Measurements from ENCODE around the gene PA2G4. TPM values are rescaled to one million over a fixed set of nuclear protein-coding genes. Genes with fewer than 3 reads are reported as not detected.

PA2G4 gene
- polyA plus RNA-seq, 1 donor from 2014 or later: 115 TPM

- H3K9me3 ChIP-seq (ENCODE audit: low read length): no peaks in the 10 kb centered on the region
- no peaks in the 10 kb centered on the region for H3K9me2 ChIP-seq (ENCODE audit: insufficient read depth, low read length)
- H3K27ac ChIP-seq (ENCODE audit: low read length): no peak overlapping the region
- no peak overlapping the region for H3K4me2 ChIP-seq (ENCODE audit: low read length)
- H2AFZ ChIP-seq (ENCODE audit: low read depth, low read length): no peak overlapping the region
- no peak overlapping the region for H3K9ac ChIP-seq (ENCODE audit: low read length)
- no peaks in the 10 kb centered on the region for H3F3A ChIP-seq (ENCODE audit: insufficient read depth, low read length, poor library complexity, severe bottlenecking)
- H4K20me1 ChIP-seq (ENCODE audit: insufficient read depth): no peaks in the 10 kb centered on the region
- H3K79me2 ChIP-seq (replicated peaks; ENCODE audit: insufficient read depth, low read length): no peaks in the 10 kb centered on the region
- TF ChIP-seq EP300 (conservative IDR thresholded peaks at IDR 0.05; ENCODE audit: poor library complexity, severe bottlenecking): no peak
- no peak for TF ChIP-seq RAD21 (conservative IDR thresholded peaks at IDR 0.05)
- TF ChIP-seq TAF1 (IDR thresholded peaks at IDR 0.05; ENCODE audit: low read depth): no peak
- TF ChIP-seq POLR2AphosphoS5 (IDR thresholded peaks at IDR 0.05): no peak
- TF ChIP-seq SMC3 (conservative IDR thresholded peaks at IDR 0.05; ENCODE audit: poor library complexity): no peak
- no peak for TF ChIP-seq CTCF (IDR thresholded peaks at IDR 0.05; ENCODE audit: poor library complexity, severe bottlenecking)
- no peak overlapping the region for H3K4me3 ChIP-seq (ENCODE audit: low read length)
- H3K36me3 ChIP-seq (ENCODE audit: insufficient read depth, low read length): no peaks in the 10 kb centered on the region
- H3K27me3 ChIP-seq (ENCODE audit: insufficient read depth, low read depth, low read length): no peaks in the 10 kb centered on the region
Observed at GRCh38 chr12:56130876-56131275, 26.5 kb downstream of the PA2G4 start.

GRCh38 chr12:56134897-56135296 is 30.5 kb downstream of the PA2G4 start:
- Histone ChIP-seq H3K36me3 (ENCODE audit: insufficient read depth, low read length) (no peaks in the 10 kb centered on the region), H2AFZ (ENCODE audit: low read depth, low read length) (no peak overlapping the region), H3K27ac (ENCODE audit: low read length) (no peak overlapping the region), H3K4me2 (ENCODE audit: low read length) (no peak overlapping the region), H3K9ac (ENCODE audit: low read length) (no peak overlapping the region), H3F3A (ENCODE audit: insufficient read depth, low read length, poor library complexity, severe bottlenecking) (no peaks in the 10 kb centered on the region), H3K27me3 (ENCODE audit: insufficient read depth, low read depth, low read length) (no peaks in the 10 kb centered on the region), H3K4me3 (ENCODE audit: low read length) (no peak overlapping the region), H3K79me2 (replicated peaks; ENCODE audit: insufficient read depth, low read length) (no peaks in the 10 kb centered on the region), H3K9me3 (ENCODE audit: low read length) (no peaks in the 10 kb centered on the region), H4K20me1 (ENCODE audit: insufficient read depth) (no peaks in the 10 kb centered on the region), H3K9me2 (ENCODE audit: insufficient read depth, low read length) (no peaks in the 10 kb centered on the region)
- TF ChIP-seq EZH2 (IDR thresholded peaks at IDR 0.05; ENCODE audit: borderline replicate concordance, insufficient read depth, low read length, poor library complexity, severe bottlenecking): no peak
- TF ChIP-seq RAD21 (conservative IDR thresholded peaks at IDR 0.05): no peak
- TF ChIP-seq REST (IDR thresholded peaks at IDR 0.05; ENCODE audit: borderline replicate concordance): no peak
- no peak for TF ChIP-seq SMC3 (conservative IDR thresholded peaks at IDR 0.05; ENCODE audit: poor library complexity)
- TF ChIP-seq EP300 (conservative IDR thresholded peaks at IDR 0.05; ENCODE audit: poor library complexity, severe bottlenecking): no peak
- no peak for TF ChIP-seq CTCF (IDR thresholded peaks at IDR 0.05; ENCODE audit: poor library complexity, severe bottlenecking)
- TF ChIP-seq MXI1 (conservative IDR thresholded peaks at IDR 0.05; ENCODE audit: poor library complexity, severe bottlenecking): no peak
- TF ChIP-seq TAF1 (IDR thresholded peaks at IDR 0.05; ENCODE audit: low read depth): no peak
- TF ChIP-seq POLR2AphosphoS5 (IDR thresholded peaks at IDR 0.05): no peak

Data from neural cell (in vitro differentiated cells).